SK-N-SH (cell line): ENCODE data around the gene AHR. TPM values are rescaled to one million over a fixed set of nuclear protein-coding genes. Genes with fewer than 3 reads are reported as not detected.

Experiments
- CTCF ChIA-PET: fragments of 300-600, 350-600 bp; formaldehyde crosslinking; extraction: SDS; loops from one replicate; lab custom pipeline; 2021; lab: Yijun Ruan, JAX
- POLR2A ChIA-PET: fragments of 350-600 bp; sonication (Branson Sonifier 250); formaldehyde crosslinking; extraction: SDS; loops from one replicate; lab custom pipeline; 2020; ENCODE audit warnings: antibody characterized with exemption, inconsistent platforms; lab: Yijun Ruan, JAX
- DNase-seq: peaks from one replicate; pipeline ENCODE4 v3.0.0; 2012
- H2AFZ ChIP-seq: fragments of 200-600 bp; sonication (generic); 2 replicates; pipeline ENCODE4 v1.8.1; 2016; ENCODE audit warnings: antibody characterized with exemption, mild to moderate bottlenecking, low read depth
- H3F3A ChIP-seq: fragments of 200-600 bp; sonication (generic); replicated peaks from 2 replicates; pipeline ENCODE3; 2016; ENCODE audit warnings: antibody characterized with exemption, mild to moderate bottlenecking; ENCODE audit not compliant: insufficient read depth
- H3K27ac ChIP-seq, 2 experiments: fragments of 200-500 bp in 1 of 2; fragments of 200-600 bp in 1 of 2; sonication (Bioruptor generic) in 1 of 2; sonication (generic), shearing (Covaris generic) in 1 of 2; 2 replicates each; pipeline versions ENCODE4 v1.5.1 to v1.6.1; 2014 to 2016; ENCODE audit warnings: low read depth in 2 of 2, inconsistent platforms in 1 of 2, low read length in 1 of 2, mild to moderate bottlenecking in 1 of 2, mixed read lengths in 1 of 2
- H3K27me3 ChIP-seq: fragments of 200-600 bp; sonication (generic), shearing (Covaris generic); 2 replicates; pipeline ENCODE4 v1.6.1; 2016; ENCODE audit warnings: mixed run types; ENCODE audit not compliant: insufficient read depth
- H3K36me3 ChIP-seq, 2 experiments: fragments of 200-500 bp in 1 of 2; fragments of 200-600 bp in 1 of 2; sonication (Bioruptor generic) in 1 of 2; sonication (generic) in 1 of 2; replicated peaks in 1 of 2; 2 replicates each; pipeline versions ENCODE3 to v1.5.1; 2014 to 2016; ENCODE audit warnings: low read length in 1 of 2, mild to moderate bottlenecking in 1 of 2; ENCODE audit not compliant: insufficient read depth in 2 of 2, control insufficient read depth in 1 of 2
- H3K4me1 ChIP-seq, 2 experiments: fragments of 200-500 bp in 1 of 2; fragments of 200-600 bp in 1 of 2; sonication (Bioruptor generic) in 1 of 2; sonication (generic), shearing (Covaris generic) in 1 of 2; 2 replicates each; pipeline versions ENCODE4 v1.5.1 to v1.6.1; 2014 to 2016; ENCODE audit warnings: low read depth in 1 of 2, low read length in 1 of 2, mixed run types in 1 of 2; ENCODE audit not compliant: insufficient read depth in 2 of 2, control insufficient read depth in 1 of 2
- H3K4me2 ChIP-seq: fragments of 200-600 bp; sonication (generic), shearing (Covaris generic); 2 replicates; pipeline ENCODE4 v1.6.1; 2017; ENCODE audit warnings: mixed run types
- H3K4me3 ChIP-seq, 2 experiments: fragments of 200-500 bp in 1 of 2; fragments of 200-600 bp in 1 of 2; sonication (Bioruptor generic) in 1 of 2; sonication (generic), shearing (Covaris generic) in 1 of 2; 2 replicates each; pipeline versions ENCODE4 v1.5.1 to v1.8.1; 2014 to 2016; ENCODE audit warnings: low read depth in 2 of 2, inconsistent platforms in 1 of 2, low read length in 1 of 2, mild to moderate bottlenecking in 1 of 2, mixed read lengths in 1 of 2, moderate library complexity in 1 of 2
- H3K79me2 ChIP-seq: fragments of 200-600 bp; sonication (generic); 2 replicates; pipeline ENCODE4 v1.8.1; 2017; ENCODE audit warnings: mild to moderate bottlenecking; ENCODE audit not compliant: insufficient read depth
- H3K9ac ChIP-seq: fragments of 200-600 bp; sonication (generic); 2 replicates; pipeline ENCODE4 v1.6.1; 2017; ENCODE audit warnings: mixed run types
- H3K9me2 ChIP-seq: fragments of 200-600 bp; sonication (generic); 2 replicates; pipeline ENCODE4 v1.6.1; 2017; ENCODE audit warnings: mixed run types
- H3K9me3 ChIP-seq: fragments of 200-600 bp; sonication (generic); 2 replicates; pipeline ENCODE4 v1.6.1; 2017; ENCODE audit warnings: mixed run types, mild to moderate bottlenecking, moderate library complexity
- H4K20me1 ChIP-seq: fragments of 200-600 bp; sonication (generic); 2 replicates; pipeline ENCODE4 v1.6.1; 2017; ENCODE audit warnings: mild to moderate bottlenecking, mixed run types; ENCODE audit not compliant: insufficient read depth
- CHD2 ChIP-seq: fragments of 150-350 bp; IDR thresholded peaks from 2 replicates; pipeline ENCODE4 v1.6.1; 2018; ENCODE audit warnings: low read length; ENCODE audit not compliant: partially characterized antibody
- CTCF ChIP-seq: fragments of 200-600 bp; sonication (generic); IDR thresholded peaks from 2 replicates; pipeline ENCODE4 v1.6.1; 2017; ENCODE audit warnings: antibody characterized with exemption, mild to moderate bottlenecking, moderate library complexity
- ELF1 ChIP-seq: IDR thresholded peaks from 2 replicates; pipeline ENCODE4 v1.4.0; 2012
- EZH2phosphoT487 ChIP-seq: fragments of 200-600 bp; sonication (generic); IDR thresholded peaks from 2 replicates; pipeline ENCODE4 v1.6.1; 2017; ENCODE audit warnings: low read depth, mixed run types, mild to moderate bottlenecking, antibody characterized with exemption, moderate library complexity, borderline replicate concordance
- FOXJ3 ChIP-seq: sonication (generic); formaldehyde crosslinking; IDR thresholded peaks from 2 replicates; pipeline ENCODE4 v1.5.1; 2020; ENCODE audit warnings: mild to moderate bottlenecking, missing genetic modification reagents
- FOXM1 ChIP-seq: IDR thresholded peaks from 2 replicates; pipeline ENCODE4 v1.4.0; 2012; ENCODE audit warnings: low read depth, mild to moderate bottlenecking
- GABPA ChIP-seq: IDR thresholded peaks from 2 replicates; pipeline ENCODE4 v1.4.0; 2012; ENCODE audit warnings: low read depth, mild to moderate bottlenecking
- JUND ChIP-seq: IDR thresholded peaks from 2 replicates; pipeline ENCODE4 v1.4.0; 2012
- MAX ChIP-seq: IDR thresholded peaks from 2 replicates; pipeline ENCODE4 v1.4.0; 2012; ENCODE audit warnings: low read depth
- MXI1 ChIP-seq: IDR thresholded peaks from 2 replicates; pipeline ENCODE4 v1.6.1; 2012; ENCODE audit warnings: mild to moderate bottlenecking, low read depth, low read length, improper control_type of control experiment
- NRF1 ChIP-seq: IDR thresholded peaks from 2 replicates; pipeline ENCODE4 v1.6.1; 2012; ENCODE audit warnings: low read depth, mild to moderate bottlenecking, low read length
- RCOR1 ChIP-seq: fragments of 150-350 bp; IDR thresholded peaks from 2 replicates; pipeline ENCODE4 v1.6.1; 2017; ENCODE audit warnings: antibody characterized with exemption, low read length
- REST ChIP-seq: IDR thresholded peaks from 2 replicates; pipeline ENCODE4 v1.6.1; 2012; ENCODE audit warnings: mild to moderate bottlenecking, low read depth, low read length, moderate library complexity
- RFX5 ChIP-seq: IDR thresholded peaks from 2 replicates; pipeline ENCODE4 v1.6.1; 2012; ENCODE audit warnings: mild to moderate bottlenecking, improper control_type of control experiment, low read length
- SIN3A ChIP-seq: IDR thresholded peaks from 2 replicates; pipeline ENCODE4 v1.6.1; 2012; ENCODE audit warnings: low read depth, mild to moderate bottlenecking, low read length, moderate library complexity, borderline replicate concordance
- TAF1 ChIP-seq: IDR thresholded peaks from 2 replicates; pipeline ENCODE4 v1.6.1; 2012; ENCODE audit warnings: low read depth, mild to moderate bottlenecking, low read length, moderate library complexity, borderline replicate concordance
- USF2 ChIP-seq: fragments of 150-350 bp; IDR thresholded peaks from 2 replicates; pipeline ENCODE4 v1.6.1; 2017; ENCODE audit warnings: antibody characterized with exemption, low read length, low read depth, borderline replicate concordance
- YY1 ChIP-seq: IDR thresholded peaks from 2 replicates; pipeline ENCODE4 v1.4.0; 2012; ENCODE audit warnings: low read depth, mild to moderate bottlenecking
- WGBS: methylation state at CpG from one replicate; pipeline ENCODE4 v1.1.6; 2017; ENCODE audit warnings: low lambda C conversion rate; 5-methylcytosine and 5-hydroxymethylcytosine counted together
- polyA plus RNA-seq, 3 experiments: library from polyadenylated mRNA; depleted of rRNA; stranded (reverse); fragments of >200 nt; gene quantifications; 2 replicates each; pipeline ENCODE4 v1.2.3, GENCODE V29; 2012

The AHR gene
- polyA plus RNA-seq, 1 of the 3 experiments (the other 2 are of a cell fraction), result not detected

- Histone ChIP-seq H3K9me3 (no peaks in the 10 kb centered on the region), H3K4me1 (no peaks in the 10 kb centered on the region), H3K27me3 (peaks cover 63% of the 10 kb centered on the region; the same call in 1 of the 2 replicates), H4K20me1 (no peaks in the 10 kb centered on the region), H3F3A (no peaks in the 10 kb centered on the region), H3K4me3 (no peak overlapping the region), H3K9me2 (no peaks in the 10 kb centered on the region), H3K79me2 (no peaks in the 10 kb centered on the region), H3K27ac (no peak overlapping the region), H3K4me2 (no peak overlapping the region), H3K36me3 (no peaks in the 10 kb centered on the region), H3K9ac (no peak overlapping the region)
- WGBS, result 8% methylated on average over 2 of the region's 2 CpGs
- ChIA-PET CTCF (interaction anchor here (1.0 kb wide), 1 partner anchor 11 kb away, joined by 3 read pairs; no protein-coding TSS in a partner anchor), POLR2A (no interaction called here)
- no peak for DNase-seq
- no peak for TF ChIP-seq CHD2
- no peak for TF ChIP-seq RFX5
- TF ChIP-seq YY1, result no peak
- TF ChIP-seq REST, result no peak
- no peak for TF ChIP-seq NRF1
- no peak for TF ChIP-seq FOXM1
- no peak for TF ChIP-seq JUND
- no peak for TF ChIP-seq USF2
- no peak for TF ChIP-seq EZH2phosphoT487
- TF ChIP-seq ELF1, result no peak
- TF ChIP-seq TAF1, result no peak
- no peak for TF ChIP-seq RCOR1
- TF ChIP-seq GABPA, result no peak
- no peak for TF ChIP-seq MAX
- TF ChIP-seq, all 33 proteins: peak for 0
- no peak overlapping the region for H2AFZ ChIP-seq
Measured at GRCh38 chr7:17312641-17313040, 14.2 kb downstream of the AHR start.

GRCh38 chr7:17313194-17313593, 14.7 kb downstream of the AHR start:
- Histone ChIP-seq H3K9me2 (no peaks in the 10 kb centered on the region), H3F3A (no peaks in the 10 kb centered on the region), H3K4me2 (no peak overlapping the region), H3K27ac (no peak overlapping the region), H3K27me3 (peaks cover 62% of the 10 kb centered on the region; the same call in 1 of the 2 replicates), H2AFZ (no peak overlapping the region), H3K79me2 (no peaks in the 10 kb centered on the region), H3K36me3 (no peaks in the 10 kb centered on the region), H3K9me3 (no peaks in the 10 kb centered on the region), H3K9ac (no peak overlapping the region), H3K4me3 (no peak overlapping the region), H3K4me1 (no peaks in the 10 kb centered on the region), H4K20me1 (no peaks in the 10 kb centered on the region)
- ChIA-PET POLR2A (no interaction called here), CTCF (no interaction called here)
- no peak for DNase-seq
- WGBS, result 13% methylated on average over 5 of the region's 5 CpGs
- no peak for TF ChIP-seq YY1
- TF ChIP-seq FOXJ3 (CRISPR knock-in tag), result no peak
- TF ChIP-seq CTCF, result no peak
- no peak for TF ChIP-seq SIN3A
- no peak for TF ChIP-seq EZH2phosphoT487
- TF ChIP-seq MXI1, result no peak
